Limb (tissue), 2 donors: ENCODE measurements around the gene RANGAP1.

Experiments used
- DNase-seq, 2 donors: peaks; one replicate each; pipeline ENCODE4 v3.0.0-alpha.2; 2016; ENCODE audit errors: extremely low spot score in 2 of 2

RANGAP1 gene

GRCh38 chr22:41234815-41235695, 50.9 kb downstream of the RANGAP1 start:
- DNase-seq: no peak

DNA sequence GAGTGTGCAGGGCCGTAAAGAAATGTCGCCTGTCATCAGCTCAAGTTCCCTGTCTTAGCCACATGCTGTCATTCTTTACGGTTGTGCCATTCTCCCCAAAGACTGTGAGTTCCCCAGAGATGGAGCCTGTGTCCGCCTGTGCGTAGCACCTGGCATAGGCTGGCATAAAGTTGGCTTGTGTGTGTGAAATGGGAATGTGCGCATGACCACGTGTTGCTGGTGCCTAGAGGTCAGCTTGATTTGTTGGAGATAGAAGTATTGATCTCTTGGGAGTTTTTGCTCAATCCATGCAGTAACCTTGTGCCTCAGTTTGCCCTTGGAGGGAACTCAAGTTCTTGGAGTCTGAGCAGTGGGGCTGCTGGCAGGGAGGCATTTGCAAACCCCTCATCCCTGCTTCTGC, 54.6 kb downstream of the RANGAP1 start:
- DNase-seq: no peak

DNA sequence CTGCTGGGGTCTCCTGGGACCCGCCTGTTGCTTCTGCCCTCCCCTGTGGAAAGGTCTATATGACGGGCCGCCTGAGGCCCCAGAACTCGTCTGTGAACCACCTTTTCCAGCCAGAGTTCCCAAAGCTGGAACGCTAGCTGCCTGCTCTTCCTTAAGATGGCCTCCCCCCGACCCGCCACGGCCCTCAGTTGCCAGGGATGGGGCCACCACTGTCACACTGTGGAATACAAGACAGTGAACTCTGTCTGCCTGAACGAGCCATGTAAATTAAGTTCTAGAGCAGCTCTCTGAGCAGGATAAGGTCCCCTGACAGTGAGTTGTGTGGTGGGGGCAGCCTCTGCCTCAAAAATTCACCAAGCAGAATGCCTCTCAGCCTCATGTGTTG, 55.6 kb downstream of the RANGAP1 start:
- no peak for DNase-seq

- no peak for DNase-seq
Observed at GRCh38 chr22:41229730-41230400, 56.1 kb downstream of the RANGAP1 start.

- DNase-seq: no peak
Observed at GRCh38 chr22:41229215-41229614, 56.8 kb downstream of the RANGAP1 start.

GRCh38 chr22:41226723-41227655, 59.0 kb downstream of the RANGAP1 start:
- DNase-seq: no peak

DNA sequence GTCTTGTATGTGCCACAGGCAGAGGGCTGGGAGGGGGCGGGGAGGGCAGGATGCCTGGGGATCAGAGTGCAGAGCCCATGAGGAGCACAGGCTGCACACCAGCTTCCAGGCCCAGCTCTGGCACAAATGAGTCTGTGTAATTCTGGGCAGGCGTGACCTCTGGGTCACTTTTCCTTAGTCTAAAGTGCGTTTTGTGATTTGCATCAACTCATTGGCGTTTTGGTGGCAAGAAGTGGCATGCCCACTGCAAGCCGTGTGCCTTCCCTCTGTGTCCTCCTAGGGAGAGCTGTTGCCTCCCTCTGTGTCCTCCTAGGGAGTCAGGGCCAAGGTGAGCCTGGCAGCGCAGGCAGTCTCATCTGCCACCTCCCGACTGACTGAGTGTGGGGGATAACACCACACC, 62.5 kb downstream of the RANGAP1 start:
- DNase-seq: no peak

GRCh38 chr22:41222846-41223507, 63.0 kb downstream of the RANGAP1 start:
- no peak for DNase-seq

DNA sequence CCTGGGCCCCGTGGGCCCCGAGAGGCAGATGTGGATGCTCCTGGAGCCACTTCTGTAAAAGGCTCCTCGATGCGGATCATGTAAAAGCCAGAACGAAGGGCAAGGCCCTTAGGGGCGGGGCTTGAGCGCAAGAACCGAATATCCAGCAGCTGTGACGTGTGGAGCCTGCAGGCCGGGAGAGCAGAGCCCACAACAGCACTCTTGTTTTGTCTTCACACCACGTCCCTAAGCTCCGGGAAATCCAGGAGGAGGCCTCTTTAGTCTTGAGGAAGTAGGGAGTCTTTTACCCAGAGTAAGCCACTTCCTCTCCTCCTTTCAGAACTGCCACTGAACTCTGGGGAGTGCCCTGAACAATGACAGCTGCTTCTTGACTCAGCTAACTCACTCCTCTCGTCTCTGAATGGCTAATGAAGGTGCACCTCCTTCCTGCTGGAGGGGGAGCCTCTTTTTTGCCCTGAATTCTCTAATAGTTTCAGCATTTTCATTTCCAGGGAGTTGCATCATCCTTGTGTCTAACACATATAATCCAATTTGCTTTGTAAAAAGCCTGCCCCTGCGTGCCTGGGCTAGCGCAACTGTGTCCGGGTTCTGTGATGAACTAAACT, 68.3 kb downstream of the RANGAP1 start:
- DNase-seq: no peak

DNA sequence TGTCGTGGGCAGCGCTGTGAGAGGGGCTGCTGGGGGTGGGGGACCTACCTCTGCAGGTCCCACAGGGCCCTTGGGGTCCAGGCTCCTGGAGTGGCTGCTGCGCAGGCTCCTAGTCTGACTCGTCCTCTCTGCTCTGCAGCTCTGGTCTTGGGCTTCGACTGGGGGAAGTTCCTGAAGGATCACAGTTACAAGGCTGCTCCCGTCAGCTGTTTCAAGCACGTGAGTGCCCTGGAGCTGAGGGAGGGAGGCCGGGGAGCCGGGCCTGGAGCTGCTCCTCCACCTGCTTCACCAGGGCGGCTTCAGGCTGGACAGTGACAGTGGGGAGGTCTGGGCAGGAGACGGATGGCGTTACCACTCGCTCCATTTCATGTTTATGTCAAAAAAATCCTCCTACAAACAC, 69.0 kb downstream of the RANGAP1 start:
- no peak for DNase-seq

DNA sequence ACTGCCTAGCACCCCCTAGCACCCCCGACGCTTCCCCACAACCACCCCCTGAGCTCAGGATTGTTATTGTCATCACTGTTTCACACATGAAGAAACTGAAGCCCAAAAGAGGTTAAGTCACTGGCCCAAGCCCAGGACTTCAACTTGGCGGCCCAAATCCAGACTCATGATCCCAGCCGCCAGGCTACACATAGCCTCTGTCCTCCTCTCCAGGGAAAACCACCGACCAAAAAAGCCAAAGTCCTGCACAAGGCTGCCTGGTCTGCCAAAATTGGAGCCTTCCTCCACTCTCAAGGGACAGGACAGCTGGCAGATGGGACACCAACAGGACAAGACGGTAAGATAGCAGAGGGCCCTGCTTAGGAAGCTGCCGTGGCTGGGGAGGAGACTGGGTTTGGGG, 70.1 kb downstream of the RANGAP1 start:
- no peak for DNase-seq

DNA sequence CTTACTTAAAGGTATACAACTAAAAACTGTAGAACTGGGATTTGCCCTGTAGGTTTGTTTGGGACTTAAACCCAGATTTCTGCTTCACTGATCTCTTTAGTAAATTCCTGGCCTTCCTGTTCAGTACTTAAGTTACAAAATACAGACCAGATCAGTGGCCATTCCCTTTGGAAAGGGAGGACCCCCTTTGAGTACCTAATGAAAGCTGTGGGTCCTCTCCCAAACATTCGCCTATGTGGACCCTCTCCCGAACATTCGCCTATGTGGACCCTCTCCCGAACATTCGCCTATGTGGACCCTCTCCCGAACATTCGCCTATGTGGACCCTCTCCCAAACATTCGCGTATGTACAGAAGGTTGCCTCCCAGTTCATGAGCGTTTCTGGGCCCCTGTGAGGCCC, 70.6 kb downstream of the RANGAP1 start:
- DNase-seq: no peak

GRCh38 chr22:41206719-41207118, 79.3 kb downstream of the RANGAP1 start:
- DNase-seq: no peak

DNA sequence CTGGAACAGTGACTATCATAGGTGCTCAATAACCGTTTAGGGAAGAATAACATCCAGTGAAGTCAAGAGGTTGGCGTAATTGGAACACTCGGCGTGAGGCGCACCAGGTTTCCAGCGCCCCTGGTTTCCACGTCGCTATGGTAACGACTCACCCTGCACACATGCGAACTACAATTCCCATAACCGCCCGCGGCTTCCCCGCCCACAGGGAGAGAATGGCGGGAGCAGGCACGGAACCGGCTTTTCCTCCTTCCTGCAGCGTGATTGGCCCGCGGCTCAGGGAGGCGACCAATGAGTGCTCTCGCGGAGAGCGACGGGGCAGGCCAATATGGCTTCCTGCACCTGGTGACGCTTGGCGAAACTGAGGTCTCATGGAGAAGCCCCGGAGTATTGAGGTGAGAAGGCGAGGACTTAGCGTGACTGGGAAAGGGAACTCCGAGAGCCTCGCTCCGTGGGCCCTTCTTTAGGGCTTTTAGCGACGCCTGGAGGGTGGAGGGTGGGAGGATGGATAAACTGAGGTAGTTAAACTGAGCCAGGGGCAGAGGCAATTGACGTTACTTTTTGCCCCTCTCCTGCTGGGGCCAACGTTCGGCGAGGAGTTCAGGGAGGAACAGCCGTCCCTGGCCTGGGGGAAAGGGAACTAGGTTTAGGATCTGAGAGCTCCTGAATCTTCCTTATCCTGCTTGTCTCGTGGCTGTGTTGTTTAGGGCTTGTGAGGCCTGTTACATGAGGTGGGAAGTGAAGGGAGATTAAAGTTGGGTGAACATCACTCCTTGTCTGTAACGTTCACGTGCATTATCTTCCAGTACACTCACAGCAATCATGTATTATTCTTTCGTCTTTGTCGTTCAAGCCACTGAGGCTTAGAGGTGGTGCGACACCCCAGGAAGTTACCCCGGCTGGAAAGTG, 80.7 kb downstream of the RANGAP1 start, which contains the start of gene L3MBTL2:
L3MBTL2 (plus strand) TSS at position 321 of the 909 bp plus-strand sequence; CDS start at position 372, 51 bp downstream.
- DNase-seq: peak; percentile 96 to 98

DNA sequence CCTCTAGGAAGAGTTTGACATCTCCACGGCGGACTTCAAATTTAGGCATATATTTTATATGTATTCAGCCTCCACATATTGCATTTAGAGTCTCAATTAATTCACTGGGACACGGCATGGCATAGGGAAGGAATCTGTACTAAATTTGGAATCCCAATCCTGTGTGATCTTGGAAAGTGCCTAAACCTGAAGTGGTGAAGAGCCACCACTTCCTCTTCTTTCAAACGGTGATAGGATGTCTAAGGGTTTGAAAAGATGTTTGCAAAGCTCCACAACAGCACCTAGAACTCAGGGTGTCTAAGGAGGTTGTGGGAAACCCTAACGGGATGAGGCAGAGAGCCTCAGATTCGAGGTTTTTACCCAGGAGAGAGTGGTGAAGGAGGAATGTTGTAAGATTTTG, 81.9 kb downstream of the RANGAP1 start:
- DNase-seq: no peak

GRCh38 chr22:41203118-41203517, 82.9 kb downstream of the RANGAP1 start:
- DNase-seq: no peak

DNA sequence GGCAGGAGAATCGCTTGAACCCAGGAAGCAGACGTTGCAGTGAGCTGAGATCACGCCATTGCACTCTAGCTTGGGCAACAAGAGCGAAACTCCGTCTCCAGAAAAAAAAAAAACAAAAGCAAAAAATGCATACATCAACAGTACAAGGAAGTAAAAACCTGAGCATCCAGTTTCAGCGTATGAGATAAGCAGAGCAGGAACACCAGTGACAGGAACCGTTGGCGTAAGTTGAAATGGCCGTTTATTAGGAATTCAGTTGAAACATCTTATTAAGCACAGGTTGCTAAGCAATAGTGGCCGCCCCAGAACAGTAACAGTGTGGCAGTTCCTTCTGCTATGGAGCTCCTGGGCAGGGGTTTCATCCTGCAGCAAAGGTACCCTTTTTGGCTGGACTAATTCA, 84.8 kb downstream of the RANGAP1 start:
- no peak for DNase-seq

DNA sequence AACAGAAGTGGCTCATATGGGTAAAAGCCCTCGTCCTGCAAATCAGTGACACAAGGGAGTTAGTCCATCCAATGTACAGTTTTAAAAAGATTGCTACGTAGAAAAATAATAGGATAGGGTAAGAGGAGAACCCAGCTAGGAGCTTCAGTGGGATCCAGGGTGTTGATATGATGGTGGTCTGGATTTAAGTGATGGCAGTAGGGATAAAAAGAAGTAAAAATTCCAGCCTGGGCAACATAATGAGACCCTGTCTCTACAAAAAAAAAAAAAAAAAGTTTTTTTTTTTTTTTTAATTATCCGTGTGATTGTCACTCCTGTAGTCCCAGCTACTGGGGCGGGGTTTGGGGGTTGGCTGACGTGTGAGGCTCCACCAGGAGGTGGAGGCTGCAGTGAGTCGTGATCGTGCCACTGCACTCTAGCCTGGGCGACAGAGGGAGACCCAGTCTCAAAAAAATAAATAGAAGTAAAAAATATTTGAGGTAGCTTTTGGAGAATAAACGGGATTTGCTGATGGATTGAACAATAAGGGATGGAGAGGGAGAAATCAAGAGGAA, 87.9 kb downstream of the RANGAP1 start:
- DNase-seq: no peak
